ENCODE results near the gene ZNF28.
"Not testable (repeated sequence)": the region's sequence is repeated elsewhere in the genome, so short reads cannot be mapped to it uniquely, and the experiment has no call there.

GRCh38 chr19:52782864-52783263 lies 38.6 kb downstream of the ZNF28 start:
- TF ChIP-seq CTCF (IDR thresholded peaks at IDR 0.05); REST (IDR thresholded peaks at IDR 0.05; ENCODE audit: insufficient read depth in 1 of 2, low read depth in 2 of 2, low read length in 1 of 2); TCF7L2 (IDR thresholded peaks at IDR 0.05; ENCODE audit: low read depth, low read length): not testable (repeated sequence)

Measured in Panc1 (cell line).